ENCODE results near the gene MEOX2. TPM values are rescaled to one million over a fixed set of nuclear protein-coding genes. Genes with fewer than 3 reads are reported as not detected.

Gene MEOX2
- total RNA-seq, 1 experiment from 2014 or later, result not detected

- H2BK12ac ChIP-seq (ENCODE audit: insufficient read length, low read depth, low read length), result no peak overlapping the region
These were observed 11.9 kb downstream of the MEOX2 start for GRCh38 chr7:15674586-15674985.

More at GRCh38 chr7:15674586-15674985, 11.9 kb downstream of the MEOX2 start:
- no peaks in the 10 kb centered on the region for H3K79me2 ChIP-seq (ENCODE audit: insufficient read depth, low read length)
- no peaks in the 10 kb centered on the region for H3K9me3 ChIP-seq (ENCODE audit: control insufficient read depth, low read depth, low read length)
- no peaks in the 10 kb centered on the region for H4K20me1 ChIP-seq (ENCODE audit: control insufficient read depth, insufficient read depth, insufficient read length)
- H3K27ac ChIP-seq (ENCODE audit: insufficient read length, low read depth, low read length), result no peak overlapping the region
- no peak overlapping the region for H3T11ph ChIP-seq (ENCODE audit: low read length)
- H4K91ac ChIP-seq (ENCODE audit: insufficient read length, low read depth, low read length), result no peak overlapping the region
- no peak overlapping the region for H3K4me2 ChIP-seq (ENCODE audit: insufficient read depth, insufficient read length, low read length)
- no peak overlapping the region for H3K23ac ChIP-seq (ENCODE audit: insufficient read length, low read depth, low read length)
- TF ChIP-seq CTCF (conservative IDR thresholded peaks at IDR 0.05), result no peak
- H3K4me1 ChIP-seq (ENCODE audit: insufficient read depth, low read length), result no peaks in the 10 kb centered on the region
- H2AFZ ChIP-seq (ENCODE audit: low read length), result no peak overlapping the region
- H4K5ac ChIP-seq (ENCODE audit: insufficient read length, low read depth, low read length), result no peak overlapping the region
- H3K4ac ChIP-seq (ENCODE audit: low read depth, low read length), result no peak overlapping the region
- H4K8ac ChIP-seq (replicated peaks; ENCODE audit: insufficient read length, low read depth, low read length), result no peak overlapping the region
- no peak overlapping the region for H2BK120ac ChIP-seq (ENCODE audit: low read depth, low read length, poor library complexity, severe bottlenecking)
- H3K4me1 Mint-ChIP-seq, result no peaks in the 10 kb centered on the region
- H2BK20ac ChIP-seq (ENCODE audit: low read depth, low read length, poor library complexity, severe bottlenecking), result no peak overlapping the region
- no peaks in the 10 kb centered on the region for H3K9me3 Mint-ChIP-seq
- H3K79me1 ChIP-seq (ENCODE audit: insufficient read depth, low read depth, low read length, poor library complexity, severe bottlenecking), result no peaks in the 10 kb centered on the region
- no peak overlapping the region for H2AK5ac ChIP-seq (ENCODE audit: insufficient read length, low read length)
- DNase-seq, result no peak
- no peak overlapping the region for H3K56ac ChIP-seq (ENCODE audit: insufficient read length, low read depth, low read length)
- H2BK5ac ChIP-seq (ENCODE audit: insufficient read length, low read length), result no peak overlapping the region
- no peaks in the 10 kb centered on the region for H3K36me3 Mint-ChIP-seq (ENCODE audit: insufficient read depth in 1 of 3, low read depth in 3 of 3)
- no peaks in the 10 kb centered on the region for H3K27me3 Mint-ChIP-seq (ENCODE audit: low read depth)
- no peak overlapping the region for H3K14ac ChIP-seq (ENCODE audit: insufficient read depth, low read length)
- H3K4me3 Mint-ChIP-seq, result no peak overlapping the region
- no peak overlapping the region for H3K18ac ChIP-seq (ENCODE audit: insufficient read length, low read depth, low read length)
- no peak overlapping the region for H3K9ac ChIP-seq (ENCODE audit: extremely low read depth, insufficient read length, low read length)
- H3K27ac Mint-ChIP-seq, result no peak overlapping the region
- no peaks in the 10 kb centered on the region for H3K27me3 ChIP-seq (ENCODE audit: insufficient read depth, low read length)
- no peaks in the 10 kb centered on the region for H3K23me2 ChIP-seq (ENCODE audit: insufficient read length, low read depth, low read length, poor library complexity, severe bottlenecking)
- H2BK15ac ChIP-seq (ENCODE audit: low read depth, low read length), result no peak overlapping the region
